SJCRH30 (cell line): ENCODE results near the gene KIF16B. TPM values are rescaled to one million over a fixed set of nuclear protein-coding genes. Genes with fewer than 3 reads are reported as not detected.
"Not testable (repeated sequence)": the region's sequence is repeated elsewhere in the genome, so short reads cannot be mapped to it uniquely, and the experiment has no call there.

Experiments used
- DNase-seq, 2 experiments: peaks; one replicate each; pipeline ENCODE4 v3.0.0-alpha.2; 2015 to 2020
- H3K27ac ChIP-seq: fragments of 250-450 bp; sonication (Bioruptor Pico); 2 replicates; pipeline ENCODE4 v1.5.1; 2020; ENCODE audit warnings: mild to moderate bottlenecking, moderate library complexity
- H3K27me3 ChIP-seq: fragments of 250-450 bp; sonication (Bioruptor Pico); 2 replicates; pipeline ENCODE4 v1.5.1; 2020; ENCODE audit warnings: mild to moderate bottlenecking, moderate library complexity
- H3K36me3 ChIP-seq: fragments of 250-450 bp; sonication (Bioruptor Pico); 2 replicates; pipeline ENCODE4 v1.5.1; 2020; ENCODE audit warnings: mild to moderate bottlenecking, moderate library complexity
- H3K4me1 ChIP-seq: fragments of 250-450 bp; sonication (Bioruptor Pico); 2 replicates; pipeline ENCODE4 v1.5.1; 2020; ENCODE audit warnings: mild to moderate bottlenecking, moderate library complexity
- H3K4me3 ChIP-seq: fragments of 250-450 bp; sonication (Bioruptor Pico); 2 replicates; pipeline ENCODE4 v1.5.1; 2020; ENCODE audit warnings: mild to moderate bottlenecking, moderate library complexity
- H3K9me3 ChIP-seq: fragments of 250-450 bp; sonication (Bioruptor Pico); replicated peaks from 2 replicates; pipeline ENCODE4 v1.5.1; 2020; ENCODE audit warnings: mild to moderate bottlenecking, moderate library complexity
- total RNA-seq: library from RNA; depleted of rRNA; stranded (reverse); fragments of >200 nt; shearing (Covaris generic); gene quantifications from 2 replicates; pipeline ENCODE4 v1.2.3, GENCODE V29; 2014

The KIF16B gene
- total RNA-seq, 1 experiment from 2014 or later, result 2.0 TPM

DNA sequence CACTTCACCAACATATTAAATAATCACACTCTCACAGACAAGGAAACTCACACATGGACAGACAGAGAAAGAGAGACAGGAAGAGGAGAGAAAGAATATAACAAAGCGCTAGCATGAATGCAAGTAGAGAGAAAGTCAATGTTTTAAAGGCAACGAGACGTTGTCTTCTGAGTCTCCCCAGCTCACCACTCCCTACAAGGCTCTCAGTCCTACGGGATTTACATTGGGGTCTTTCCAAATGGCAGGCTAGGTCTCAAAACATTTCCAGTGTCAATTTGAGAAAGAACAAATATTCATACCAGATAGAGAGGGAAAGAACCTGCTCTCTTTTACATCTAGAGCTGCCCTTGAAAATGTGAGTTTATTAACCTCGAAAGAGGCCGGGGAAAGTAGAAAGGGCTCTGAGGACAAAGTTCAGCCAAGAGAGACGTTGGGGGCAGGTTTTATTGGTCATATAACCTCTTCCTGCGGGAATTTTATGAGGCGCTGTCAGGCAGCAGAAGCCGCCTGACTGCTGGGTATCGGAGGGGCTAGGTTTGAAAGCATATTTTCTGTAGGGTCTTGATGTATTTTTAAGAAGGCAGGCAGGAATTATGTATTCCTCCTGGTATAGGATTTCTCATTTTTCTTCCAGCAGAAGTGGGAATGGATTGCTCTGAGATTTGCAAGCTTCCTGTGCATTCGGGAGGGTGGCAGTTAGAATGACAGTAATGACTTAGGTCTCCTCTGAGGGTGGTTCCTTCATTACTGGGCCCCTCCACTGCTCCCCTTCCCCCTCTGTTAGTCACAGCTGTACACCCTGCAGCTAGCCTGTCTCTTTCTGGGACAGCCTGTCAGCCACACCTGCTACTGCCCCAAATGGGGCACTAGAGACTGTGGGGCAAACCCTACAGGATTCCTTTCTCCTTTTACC lies 34.4 kb upstream of the KIF16B start:
- H3K9me3 ChIP-seq, result no peaks in the 10 kb centered on the region
- no peak for DNase-seq
- H3K4me3 ChIP-seq, result no peak overlapping the region
- H3K27ac ChIP-seq, result no peak overlapping the region
- no peaks in the 10 kb centered on the region for H3K36me3 ChIP-seq
- no peaks in the 10 kb centered on the region for H3K4me1 ChIP-seq
- H3K27me3 ChIP-seq, result no peaks in the 10 kb centered on the region

- Histone ChIP-seq H3K27me3 (no peaks in the 10 kb centered on the region), H3K4me3 (no peak overlapping the region), H3K4me1 (no peaks in the 10 kb centered on the region), H3K36me3 (no peaks in the 10 kb centered on the region), H3K27ac (no peak overlapping the region), H3K9me3 (no peaks in the 10 kb centered on the region)
- DNase-seq, result no peak
Observed at GRCh38 chr20:16606468-16607070, 33.3 kb upstream of the KIF16B start.

DNA sequence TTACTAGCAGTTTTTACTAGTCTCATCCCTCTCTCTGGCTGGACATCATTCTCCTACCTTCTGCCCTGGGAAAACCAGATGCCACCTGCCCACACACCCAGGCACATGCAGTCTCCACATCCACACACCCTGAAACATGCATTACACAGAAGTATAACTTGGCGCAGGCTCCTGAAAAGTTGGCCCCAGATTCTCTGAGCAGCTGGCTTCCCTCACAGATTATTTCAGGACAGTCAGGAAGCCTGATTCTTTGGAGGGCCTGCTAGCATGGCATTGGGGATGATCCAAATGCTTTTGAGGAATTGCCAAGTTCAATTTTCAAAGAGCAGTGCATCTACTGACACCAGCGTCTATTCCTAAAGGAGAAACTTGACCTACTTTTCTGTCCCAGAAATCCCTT lies 27.8 kb upstream of the KIF16B start:
- Histone ChIP-seq H3K27ac (no peak overlapping the region), H3K4me3 (no peak overlapping the region), H3K9me3 (no peaks in the 10 kb centered on the region), H3K27me3 (no peaks in the 10 kb centered on the region), H3K36me3 (no peaks in the 10 kb centered on the region), H3K4me1 (no peaks in the 10 kb centered on the region)
- no peak for DNase-seq

DNA sequence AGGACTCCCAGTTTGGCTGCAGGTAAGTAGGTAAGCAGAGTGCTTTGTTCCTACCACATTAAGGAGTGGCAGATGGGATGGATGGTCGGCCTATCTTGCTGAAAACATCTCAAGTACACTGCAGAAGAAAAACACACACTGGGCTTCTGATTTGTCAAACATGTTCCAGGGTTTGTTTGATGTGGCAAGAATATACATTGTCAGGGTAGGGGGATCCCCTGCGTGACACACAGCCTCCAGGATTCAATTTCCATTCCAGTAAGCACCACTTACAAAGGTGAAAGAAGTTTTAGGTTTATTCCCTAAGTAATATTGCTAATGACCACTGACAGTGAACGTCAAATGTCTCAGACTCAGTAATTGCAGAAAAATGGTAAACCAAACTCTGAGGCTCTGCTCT lies 26.0 kb upstream of the KIF16B start:
- H3K36me3 ChIP-seq, result no peaks in the 10 kb centered on the region
- H3K9me3 ChIP-seq, result no peaks in the 10 kb centered on the region
- H3K27ac ChIP-seq, result no peak overlapping the region
- DNase-seq, result no peak
- no peak overlapping the region for H3K4me3 ChIP-seq
- H3K27me3 ChIP-seq, result no peaks in the 10 kb centered on the region
- no peaks in the 10 kb centered on the region for H3K4me1 ChIP-seq

- H3K4me3 ChIP-seq, result no peak overlapping the region
Observed at GRCh38 chr20:16596991-16597390, 23.7 kb upstream of the KIF16B start.

DNA sequence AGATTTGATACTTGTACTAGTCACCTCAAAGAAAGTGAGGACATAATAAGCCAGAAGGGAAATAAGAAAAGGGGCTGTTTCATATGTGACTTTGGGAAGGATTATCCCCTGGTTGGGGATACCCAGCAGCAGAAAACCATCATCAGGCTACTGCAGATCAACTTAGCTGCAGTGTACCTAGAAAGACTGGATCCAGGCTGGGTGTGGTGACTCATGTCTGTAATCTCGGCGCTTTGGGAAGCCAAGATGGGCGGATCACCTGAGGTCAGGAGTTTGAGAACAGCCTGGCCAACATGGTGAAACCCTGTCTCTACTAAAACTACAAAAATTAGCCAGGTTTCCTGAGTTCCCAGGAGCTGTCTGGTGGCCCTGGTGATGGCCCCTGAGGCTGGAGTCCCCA lies 23.2 kb upstream of the KIF16B start:
- not testable (repeated sequence) for H3K9me3 ChIP-seq, DNase-seq, H3K4me3 ChIP-seq, H3K27me3 ChIP-seq, H3K4me1 ChIP-seq, H3K36me3 ChIP-seq, H3K27ac ChIP-seq

More at GRCh38 chr20:16596991-16597390, 23.7 kb upstream of the KIF16B start:
- Histone ChIP-seq H3K9me3 (no peaks in the 10 kb centered on the region), H3K36me3 (no peaks in the 10 kb centered on the region), H3K27me3 (no peaks in the 10 kb centered on the region), H3K27ac (no peak overlapping the region), H3K4me1 (no peaks in the 10 kb centered on the region)
- DNase-seq, result no peak

- Histone ChIP-seq H3K27me3 (no peaks in the 10 kb centered on the region), H3K27ac (no peak overlapping the region), H3K4me1 (no peaks in the 10 kb centered on the region), H3K36me3 (no peaks in the 10 kb centered on the region), H3K4me3 (no peak overlapping the region), H3K9me3 (no peaks in the 10 kb centered on the region)
- no peak for DNase-seq
Observed at GRCh38 chr20:16595376-16595775, 22.1 kb upstream of the KIF16B start.

DNA sequence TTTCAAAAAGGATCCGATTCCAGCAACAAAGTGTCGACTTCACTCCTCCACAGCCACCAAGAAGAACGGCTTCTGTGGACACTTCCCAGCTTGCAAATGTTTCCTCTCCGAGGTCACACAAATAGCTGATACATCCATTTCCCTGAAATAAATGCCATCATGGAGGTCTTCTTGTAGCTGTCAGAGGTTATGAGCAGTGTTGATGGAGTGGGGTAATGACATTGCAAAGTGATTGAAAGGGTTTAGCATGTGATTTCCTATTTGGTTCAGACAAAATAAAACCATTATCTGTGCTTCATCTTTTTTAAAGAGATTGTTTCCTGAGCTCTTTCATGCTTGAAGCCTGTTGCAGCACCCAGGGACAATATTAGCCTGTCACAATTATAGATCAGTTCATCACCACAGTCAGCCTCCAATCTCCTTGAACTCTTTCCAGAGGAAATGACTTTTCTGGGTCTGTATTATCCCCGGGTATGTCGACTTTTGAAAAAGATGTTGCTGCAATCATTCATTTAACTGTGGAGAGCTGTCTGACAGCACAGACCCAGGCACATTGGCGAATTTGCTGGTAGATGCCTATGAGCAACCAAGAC lies 16.9 kb upstream of the KIF16B start:
- Histone ChIP-seq H3K36me3 (no peaks in the 10 kb centered on the region), H3K27me3 (no peaks in the 10 kb centered on the region), H3K9me3 (no peaks in the 10 kb centered on the region), H3K27ac (no peak overlapping the region), H3K4me3 (no peak overlapping the region), H3K4me1 (no peaks in the 10 kb centered on the region)
- DNase-seq, result no peak

DNA sequence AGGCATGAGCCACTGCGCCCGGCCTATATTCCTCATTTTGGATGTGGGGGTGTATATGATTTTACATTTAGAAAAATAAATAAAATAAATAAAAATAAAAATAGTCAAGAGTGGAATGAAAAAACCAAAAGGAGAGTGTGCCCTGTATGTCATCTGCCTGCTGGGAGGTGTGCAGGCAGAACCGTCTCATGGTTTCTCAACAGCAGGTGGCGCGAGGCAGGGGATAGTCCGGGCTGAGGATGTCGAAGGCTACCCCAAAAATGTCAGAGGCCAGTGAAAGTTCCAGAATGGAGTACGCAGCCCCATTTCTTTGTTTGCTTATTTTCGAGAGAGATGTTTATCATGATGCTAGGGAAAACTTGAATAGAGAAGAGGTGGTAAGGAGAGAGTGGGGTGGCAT lies 16.4 kb upstream of the KIF16B start:
- Histone ChIP-seq H3K27me3 (no peaks in the 10 kb centered on the region), H3K4me1 (no peaks in the 10 kb centered on the region), H3K27ac (no peak overlapping the region), H3K36me3 (no peaks in the 10 kb centered on the region), H3K9me3 (no peaks in the 10 kb centered on the region), H3K4me3 (no peak overlapping the region)
- DNase-seq, result no peak

DNA sequence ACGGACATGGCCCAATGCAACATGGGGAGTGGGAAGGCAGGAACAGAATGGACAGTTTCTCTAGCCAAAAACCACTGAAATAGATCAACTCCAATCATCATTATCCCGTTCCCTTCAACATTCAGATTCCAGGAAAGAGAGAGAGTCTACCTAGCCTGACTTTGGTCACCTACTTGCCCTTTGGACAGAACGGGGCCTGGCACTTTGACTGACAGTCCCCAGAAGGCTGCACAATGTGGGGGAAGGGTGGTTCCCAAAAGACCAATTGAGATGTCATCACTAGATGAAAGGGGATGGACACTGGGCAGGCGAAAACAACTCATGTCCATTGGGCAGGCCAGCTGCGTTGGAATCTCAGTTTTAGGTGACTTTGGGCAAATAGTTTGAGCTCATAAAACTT lies 15.0 kb upstream of the KIF16B start:
- H3K36me3 ChIP-seq, result no peaks in the 10 kb centered on the region
- no peak overlapping the region for H3K4me3 ChIP-seq
- no peak overlapping the region for H3K27ac ChIP-seq
- no peaks in the 10 kb centered on the region for H3K9me3 ChIP-seq
- 0 out of 2 replicates have a peak, but pooled peaks cover 3% of the 10 kb centered on the region for H3K27me3 ChIP-seq
- H3K4me1 ChIP-seq, result no peaks in the 10 kb centered on the region
- DNase-seq, result no peak

- no peaks in the 10 kb centered on the region for H3K36me3 ChIP-seq
- no peaks in the 10 kb centered on the region for H3K9me3 ChIP-seq
- no peak overlapping the region for H3K27ac ChIP-seq
- 0 out of 2 replicates have a peak, but pooled peaks cover 3% of the 10 kb centered on the region for H3K27me3 ChIP-seq
- H3K4me3 ChIP-seq, result no peak overlapping the region
- no peak for DNase-seq
- H3K4me1 ChIP-seq, result no peaks in the 10 kb centered on the region
Observed at GRCh38 chr20:16587066-16587465, 13.8 kb upstream of the KIF16B start.

- no peaks in the 10 kb centered on the region for H3K36me3 ChIP-seq
- no peaks in the 10 kb centered on the region for H3K9me3 ChIP-seq
- H3K27me3 ChIP-seq, result 0 out of 2 replicates have a peak, but pooled peaks cover 3% of the 10 kb centered on the region
- no peak for DNase-seq
- H3K4me3 ChIP-seq, result no peak overlapping the region
- no peak overlapping the region for H3K27ac ChIP-seq
- H3K4me1 ChIP-seq, result no peaks in the 10 kb centered on the region
Observed at GRCh38 chr20:16583474-16583873, 10.2 kb upstream of the KIF16B start.

DNA sequence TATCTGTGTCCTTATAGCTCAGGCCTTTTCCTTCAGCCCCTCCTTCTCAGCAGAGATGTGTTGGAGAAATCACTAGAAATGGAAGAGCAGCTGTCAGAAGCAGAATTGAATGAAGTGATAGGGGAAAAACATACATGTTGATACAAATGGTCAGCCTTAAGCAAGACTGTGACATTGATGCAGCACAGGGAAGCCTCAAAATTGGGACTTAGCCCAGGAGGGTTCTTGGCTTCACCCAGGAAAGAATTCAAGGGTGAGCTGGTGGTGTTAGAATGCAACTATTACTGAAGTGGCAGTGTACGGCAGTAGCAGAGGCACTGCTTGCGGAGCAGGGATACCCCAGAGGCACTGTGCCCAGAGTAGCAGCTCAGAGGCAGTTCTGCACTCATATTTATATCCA lies 8.0 kb upstream of the KIF16B start:
- H3K27me3 ChIP-seq, result 0 out of 2 replicates have a peak, but pooled peaks cover 3% of the 10 kb centered on the region
- DNase-seq, result no peak
- no peaks in the 10 kb centered on the region for H3K36me3 ChIP-seq
- no peaks in the 10 kb centered on the region for H3K4me1 ChIP-seq
- H3K9me3 ChIP-seq, result no peaks in the 10 kb centered on the region
- H3K4me3 ChIP-seq, result no peak overlapping the region
- no peak overlapping the region for H3K27ac ChIP-seq

- Histone ChIP-seq H3K4me3 (no peak overlapping the region), H3K27ac (no peak overlapping the region), H3K9me3 (no peaks in the 10 kb centered on the region), H3K36me3 (no peaks in the 10 kb centered on the region), H3K4me1 (no peaks in the 10 kb centered on the region), H3K27me3 (0 out of 2 replicates have a peak, but pooled peaks cover 3% of the 10 kb centered on the region)
- no peak for DNase-seq
Observed at GRCh38 chr20:16580620-16581019, 7.4 kb upstream of the KIF16B start.

DNA sequence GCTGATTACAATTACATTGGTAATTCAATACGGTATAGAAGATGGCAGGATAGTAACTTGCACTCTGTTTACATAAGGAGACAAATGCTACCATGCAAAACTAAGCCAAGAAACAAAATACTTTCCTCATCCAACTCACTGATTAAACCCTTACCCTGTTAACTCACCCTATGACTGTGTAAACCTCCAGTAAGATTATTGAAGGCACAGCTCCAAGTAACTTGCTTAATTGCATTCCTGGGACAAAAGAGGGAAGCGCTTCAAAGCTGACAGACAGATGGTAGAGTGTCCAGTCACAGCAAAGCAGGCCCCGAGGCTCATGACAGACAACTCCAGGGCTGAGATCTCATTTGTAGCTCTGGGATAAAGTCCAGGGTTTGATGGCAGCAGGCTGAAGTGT lies 6.9 kb upstream of the KIF16B start:
- peak in 1 of 2 experiments; percentile 11 for DNase-seq
- no peaks in the 10 kb centered on the region for H3K9me3 ChIP-seq
- no peaks in the 10 kb centered on the region for H3K4me1 ChIP-seq
- H3K36me3 ChIP-seq, result no peaks in the 10 kb centered on the region
- H3K27me3 ChIP-seq, result 0 out of 2 replicates have a peak, but pooled peaks cover 3% of the 10 kb centered on the region
- no peak overlapping the region for H3K27ac ChIP-seq
- H3K4me3 ChIP-seq, result no peak overlapping the region
